Activated CD4-positive, alpha-beta T cell treated with anti-CD3 and anti-CD28 coated beads for 1 hour (primary cell): ENCODE data around the gene ADCY10.
"Not testable (repeated sequence)": the region's sequence is repeated elsewhere in the genome, so short reads cannot be mapped to it uniquely, and the experiment has no call there.

Experiments used
- DNase-seq: peaks from one replicate; pipeline ENCODE4 v3.0.0-alpha.2; 2020

The ADCY10 gene

DNA sequence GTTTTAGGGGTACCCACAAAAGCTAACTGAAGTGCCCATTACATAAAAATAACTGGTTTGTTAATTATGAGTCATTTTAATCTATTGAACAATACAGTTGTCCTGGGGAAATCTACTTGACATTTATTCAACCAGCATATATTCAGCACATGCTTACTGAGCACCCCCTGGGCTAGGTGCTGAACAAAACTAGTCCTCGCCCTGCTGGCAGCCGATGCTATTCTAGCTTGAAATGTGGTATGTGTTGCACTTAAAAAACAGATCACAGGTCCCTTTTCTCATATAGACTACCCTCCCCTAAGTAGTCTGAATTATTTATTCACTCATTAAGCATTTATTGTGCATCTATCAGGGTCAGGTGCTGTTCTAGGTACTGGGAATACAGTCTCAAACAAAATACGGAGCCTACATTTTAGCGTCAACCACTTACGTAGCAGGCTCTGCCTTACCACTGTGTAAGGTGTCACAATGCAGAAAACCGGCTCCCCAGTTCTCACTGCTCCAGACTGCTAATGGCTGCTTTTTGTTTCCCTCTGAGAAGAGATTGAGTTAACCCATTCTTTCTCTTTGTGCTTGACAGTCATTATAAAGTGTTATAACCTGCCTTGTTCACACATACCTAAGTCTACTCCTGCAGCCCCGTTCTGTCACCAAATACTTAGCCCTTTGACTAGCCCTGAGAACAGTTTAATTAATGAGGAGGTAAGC lies 57.1 kb downstream of the ADCY10 start:
- DNase-seq: no peak

DNA sequence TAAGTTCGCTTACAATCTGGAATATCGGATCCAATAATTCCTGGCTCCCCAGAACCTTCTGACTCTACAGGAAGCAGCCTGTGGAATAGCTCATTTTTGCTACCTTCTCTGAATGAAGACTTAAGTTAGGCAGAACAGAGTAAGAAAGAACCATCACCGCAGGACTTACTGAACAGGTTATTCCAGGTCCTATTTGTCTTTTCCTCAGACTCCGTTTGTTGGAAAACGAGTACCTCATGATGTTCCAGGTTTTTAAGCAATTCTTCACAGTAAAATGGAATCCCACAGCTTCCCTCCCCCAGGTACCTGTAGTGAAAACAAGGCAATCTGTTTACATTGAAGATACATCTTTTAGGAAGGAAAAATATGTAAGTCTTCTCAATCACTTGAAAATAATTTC lies 59.8 kb downstream of the ADCY10 start:
- DNase-seq: no peak

DNA sequence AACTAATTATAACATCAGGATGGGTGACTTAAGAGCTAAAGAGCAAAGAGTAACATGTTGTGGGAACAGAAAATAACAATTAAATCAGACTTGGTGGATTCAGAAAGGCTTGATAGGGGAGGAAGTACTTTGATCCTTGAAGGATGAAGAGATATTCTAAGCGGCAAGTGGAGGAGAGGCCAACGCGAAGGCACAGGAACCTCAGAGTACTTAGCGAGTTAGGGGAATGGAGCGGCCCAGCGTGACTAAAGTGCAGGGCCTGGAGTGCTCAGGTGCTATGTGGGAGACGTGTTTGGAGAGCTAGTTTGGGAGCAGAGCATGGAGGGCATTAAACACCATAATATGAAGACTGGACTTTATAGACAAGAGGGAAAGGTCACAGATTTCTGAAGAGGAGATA lies 64.3 kb downstream of the ADCY10 start:
- no peak for DNase-seq

DNA sequence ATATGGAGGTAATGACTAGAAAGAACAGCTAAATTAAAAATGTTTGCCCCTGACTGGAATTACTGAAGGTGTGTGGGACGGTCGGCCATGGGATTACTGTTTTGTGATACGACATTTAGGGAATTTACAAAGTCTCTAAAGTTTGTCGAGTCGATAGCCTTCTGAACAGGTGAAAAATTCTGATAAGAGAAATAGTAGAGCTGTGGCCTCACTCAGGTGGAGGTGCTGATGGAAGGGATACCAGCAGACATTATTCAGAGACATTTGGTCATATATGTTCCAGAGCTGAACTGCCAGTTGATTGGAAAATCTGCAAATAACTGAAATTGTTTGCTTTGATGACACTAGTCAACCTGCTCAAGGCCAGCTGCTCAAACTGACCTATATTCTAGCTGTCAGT lies 71.1 kb downstream of the ADCY10 start:
- DNase-seq: no peak

DNA sequence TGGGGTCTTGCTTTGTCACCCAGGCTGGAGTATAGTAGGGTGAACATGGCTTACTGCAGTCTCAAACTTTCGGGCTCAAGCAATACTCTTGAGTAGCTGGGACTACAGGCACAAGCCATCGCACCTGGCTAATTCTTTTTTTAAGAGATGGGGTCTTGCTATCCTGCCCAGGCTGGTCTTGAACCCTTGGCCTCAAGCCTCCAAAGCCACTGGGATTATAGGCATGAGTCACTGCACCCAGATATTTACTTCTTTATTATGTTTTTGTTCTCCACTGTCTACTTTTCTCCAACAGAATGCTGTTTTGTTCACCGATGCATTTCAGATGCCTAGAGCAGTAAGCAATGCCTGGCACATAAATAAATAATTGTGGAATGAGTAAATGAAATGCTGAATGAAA lies 72.4 kb downstream of the ADCY10 start:
- DNase-seq: no peak

DNA sequence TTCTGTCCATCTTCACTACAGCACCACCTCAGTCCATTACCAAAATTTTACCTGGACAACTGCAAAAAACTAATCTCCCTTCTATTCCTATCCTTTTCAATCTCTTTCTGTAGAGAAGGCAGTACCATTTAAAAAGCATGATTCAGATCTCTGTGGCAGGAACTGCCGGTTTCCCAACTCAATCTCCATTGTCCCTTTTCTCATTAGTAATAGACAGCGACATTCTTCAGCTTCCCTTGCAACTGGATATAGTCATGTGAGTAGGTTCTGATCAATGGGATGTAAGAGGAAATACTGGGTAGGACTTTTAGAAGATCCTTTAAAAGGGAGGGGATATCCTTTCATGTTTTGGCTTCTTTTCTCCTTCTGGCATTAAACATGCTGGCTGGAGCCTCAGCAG lies 74.9 kb downstream of the ADCY10 start:
- no peak for DNase-seq

DNA sequence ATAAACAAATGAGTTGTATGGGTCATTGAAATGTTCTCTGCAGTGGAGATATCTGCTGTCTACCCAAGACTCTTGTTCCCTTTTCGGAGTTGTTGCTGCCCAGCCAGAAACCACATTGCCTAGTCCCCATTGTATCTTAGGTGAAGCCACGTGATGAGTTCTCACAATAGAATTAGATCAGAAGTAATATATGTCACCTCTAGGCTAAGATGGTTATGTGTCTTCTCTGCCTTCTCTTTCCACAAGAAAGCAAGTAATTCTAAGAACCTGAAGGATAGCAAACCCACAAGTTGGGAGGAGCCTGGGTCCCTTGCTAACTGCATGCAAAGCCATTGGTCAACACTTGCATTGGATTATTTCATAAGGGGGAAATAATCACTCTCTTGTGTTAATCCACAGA lies 76.6 kb downstream of the ADCY10 start:
- no peak for DNase-seq

DNA sequence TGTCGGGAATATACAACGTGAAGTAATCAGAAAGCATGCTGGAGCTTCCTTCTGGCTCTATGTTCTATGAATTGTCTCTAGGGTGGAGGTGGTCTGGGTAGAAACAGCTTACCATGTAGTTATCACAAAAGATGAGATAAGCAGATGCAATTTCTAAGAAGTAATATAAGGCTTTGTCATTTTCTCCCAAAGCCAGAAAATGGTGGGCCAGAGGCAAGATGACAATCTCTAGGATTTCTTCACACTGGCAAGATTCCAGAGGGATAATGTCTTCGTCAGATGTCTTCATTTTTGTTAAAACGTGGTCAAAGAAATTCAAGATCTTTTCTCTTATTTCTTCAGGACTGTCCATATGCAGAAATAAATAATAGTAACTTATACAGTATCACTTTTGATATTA lies 77.7 kb downstream of the ADCY10 start:
- no peak for DNase-seq

DNA sequence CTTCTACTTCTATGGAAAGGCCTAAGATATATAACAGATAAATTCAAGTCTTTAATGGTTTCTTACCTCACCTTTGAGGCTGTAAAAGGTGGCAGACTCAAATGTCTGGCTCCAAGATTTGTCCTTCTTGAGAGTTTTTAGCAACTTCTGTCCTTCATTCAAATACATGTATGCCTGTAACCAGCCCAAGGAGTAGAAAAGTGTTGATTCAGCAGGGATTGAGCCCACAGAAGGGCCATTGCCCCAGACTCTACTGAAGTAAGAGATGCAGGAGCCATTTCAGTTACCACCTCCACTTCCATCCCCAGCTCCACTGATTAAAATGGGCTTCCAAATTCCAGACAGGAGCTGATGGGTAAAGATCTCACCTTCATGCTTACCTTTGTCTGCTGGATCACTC lies 80.0 kb downstream of the ADCY10 start:
- DNase-seq: no peak

DNA sequence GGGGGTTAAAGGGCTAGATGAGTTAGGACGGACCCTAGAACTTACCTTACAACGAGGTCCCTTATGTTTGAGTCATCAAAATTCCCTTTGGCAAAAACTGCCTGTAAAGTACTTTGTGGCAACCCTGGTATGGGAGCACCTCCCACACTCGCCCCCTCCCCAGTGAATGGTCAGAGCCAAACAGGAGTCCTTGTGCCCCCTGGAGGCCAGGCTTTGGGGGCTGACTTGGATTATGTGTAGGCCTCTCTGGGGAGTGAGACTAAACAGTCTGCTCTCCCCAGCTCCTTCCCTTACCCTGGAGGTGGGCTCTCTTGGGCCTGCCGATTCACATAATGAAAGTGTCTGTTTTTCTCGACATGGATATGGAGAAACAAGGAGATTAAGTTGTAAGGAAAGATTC lies 81.2 kb downstream of the ADCY10 start:
- DNase-seq: no peak

DNA sequence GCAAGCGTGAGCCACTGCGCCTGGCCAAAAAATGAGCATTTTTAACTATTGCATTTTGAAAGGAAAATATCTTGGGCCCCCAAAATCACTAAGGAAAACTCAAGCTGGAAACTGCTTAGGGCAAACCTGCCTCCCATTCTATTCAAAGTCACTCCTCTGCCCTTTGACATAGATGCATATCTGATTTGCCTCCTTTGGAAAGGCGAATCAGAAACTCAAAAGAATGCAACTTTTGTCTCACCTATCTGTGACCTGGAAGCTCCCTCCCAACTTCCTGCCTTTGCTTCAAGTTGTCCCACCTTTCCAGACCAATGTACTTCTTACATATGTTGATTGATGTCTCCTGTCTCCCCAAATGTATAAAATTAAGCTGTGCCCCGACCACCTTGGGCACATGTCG lies 83.3 kb downstream of the ADCY10 start:
- not testable (repeated sequence) for DNase-seq

DNA sequence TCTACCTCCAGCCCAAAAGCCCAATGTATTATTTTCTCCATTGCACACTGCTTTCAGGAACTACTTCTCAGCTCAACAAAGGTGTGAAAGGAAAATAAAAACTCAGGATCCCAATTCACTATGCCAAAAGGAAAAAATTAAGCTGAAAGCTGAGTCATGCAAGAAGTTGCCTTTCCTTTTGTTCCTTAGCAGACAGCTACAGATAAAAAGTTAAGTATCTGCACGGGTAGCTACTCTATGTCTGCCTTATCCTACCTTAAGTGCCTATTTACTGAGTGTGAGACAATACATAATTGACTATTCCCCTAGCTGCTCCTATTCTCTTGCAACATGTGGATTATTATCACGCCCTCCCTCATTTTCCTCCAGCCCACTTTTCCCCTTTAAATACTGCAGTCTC lies 84.1 kb downstream of the ADCY10 start:
- no peak for DNase-seq

DNA sequence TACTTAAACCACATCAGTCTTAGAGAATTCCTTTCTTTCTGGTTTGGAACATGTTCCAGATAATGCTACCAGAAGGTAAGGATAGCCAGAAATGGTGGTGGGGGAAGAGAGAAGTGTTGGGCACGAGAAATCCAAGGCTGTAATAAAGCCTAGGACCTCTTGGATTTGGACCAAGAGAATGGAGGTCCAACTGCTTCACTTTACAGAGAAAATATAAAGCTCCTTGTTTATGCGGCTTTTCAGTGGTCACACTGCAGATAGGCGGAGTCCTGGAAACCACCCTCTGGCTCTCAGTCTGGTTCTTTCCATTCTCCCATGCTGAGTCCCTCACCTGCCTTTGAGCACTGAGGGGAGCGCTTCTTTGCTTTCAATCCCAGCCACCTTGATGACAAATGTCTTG lies 87.8 kb downstream of the ADCY10 start:
- DNase-seq: no peak

DNA sequence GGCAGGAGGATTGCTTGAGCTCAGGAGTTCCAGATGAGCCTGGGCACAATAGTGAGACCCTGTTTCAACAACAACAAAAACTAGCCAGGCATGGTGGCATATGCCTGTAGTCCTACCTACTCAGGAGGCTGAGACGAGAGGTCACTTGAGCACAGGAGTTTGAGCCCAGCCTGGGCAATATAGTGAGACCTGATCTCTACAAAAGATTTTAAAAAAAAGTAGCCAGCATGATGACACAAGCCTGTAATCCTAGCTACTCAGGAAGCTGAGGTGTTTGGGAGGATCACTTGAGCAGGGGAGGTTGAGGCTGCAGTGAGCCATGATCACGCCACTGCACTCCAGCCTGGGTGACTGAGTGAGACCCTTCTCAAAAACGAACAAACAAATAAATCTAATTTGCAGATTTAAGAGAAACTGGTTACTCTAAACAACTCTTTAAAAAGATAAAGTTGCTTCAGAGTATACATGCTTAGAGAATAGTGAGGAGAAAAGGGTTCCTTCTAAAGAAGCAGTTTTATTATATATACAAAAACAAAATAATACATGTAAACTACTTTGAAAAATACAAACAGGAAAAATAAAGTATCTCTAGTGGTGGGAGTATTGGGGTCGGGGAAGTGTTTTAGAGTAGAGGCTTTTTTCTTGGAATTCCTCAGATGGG lies 88.4 kb downstream of the ADCY10 start:
- DNase-seq: no peak

DNA sequence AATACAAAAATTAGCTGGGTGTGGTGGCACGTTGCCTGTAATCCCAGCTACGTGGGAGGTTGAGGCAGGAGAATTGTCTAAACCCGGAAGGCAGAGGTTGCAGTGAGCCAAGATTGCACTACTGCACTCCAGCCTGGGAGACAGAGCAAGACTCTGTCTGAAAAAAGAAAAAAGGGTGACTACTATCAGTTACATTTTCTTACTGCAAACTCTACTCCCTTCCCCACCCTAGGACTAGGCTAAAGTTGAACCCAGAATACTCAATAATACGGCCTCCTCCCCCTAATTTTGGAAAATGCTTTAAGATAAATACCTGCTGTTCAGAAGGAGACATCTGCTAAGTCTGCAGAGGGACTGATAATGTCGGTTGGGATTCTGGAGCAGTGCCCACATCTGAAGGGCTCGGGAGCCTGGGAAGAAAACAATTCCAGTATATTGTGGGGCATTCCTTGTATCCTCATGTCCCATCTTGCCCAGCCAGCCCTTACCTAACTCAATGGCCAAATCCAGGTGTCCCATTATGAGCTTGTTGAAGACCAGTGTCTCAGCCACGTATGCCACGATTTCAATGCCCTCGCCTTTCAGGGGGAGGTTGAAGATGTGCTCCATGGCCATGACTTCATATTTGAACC lies 89.7 kb downstream of the ADCY10 start:
- DNase-seq: no peak

DNA sequence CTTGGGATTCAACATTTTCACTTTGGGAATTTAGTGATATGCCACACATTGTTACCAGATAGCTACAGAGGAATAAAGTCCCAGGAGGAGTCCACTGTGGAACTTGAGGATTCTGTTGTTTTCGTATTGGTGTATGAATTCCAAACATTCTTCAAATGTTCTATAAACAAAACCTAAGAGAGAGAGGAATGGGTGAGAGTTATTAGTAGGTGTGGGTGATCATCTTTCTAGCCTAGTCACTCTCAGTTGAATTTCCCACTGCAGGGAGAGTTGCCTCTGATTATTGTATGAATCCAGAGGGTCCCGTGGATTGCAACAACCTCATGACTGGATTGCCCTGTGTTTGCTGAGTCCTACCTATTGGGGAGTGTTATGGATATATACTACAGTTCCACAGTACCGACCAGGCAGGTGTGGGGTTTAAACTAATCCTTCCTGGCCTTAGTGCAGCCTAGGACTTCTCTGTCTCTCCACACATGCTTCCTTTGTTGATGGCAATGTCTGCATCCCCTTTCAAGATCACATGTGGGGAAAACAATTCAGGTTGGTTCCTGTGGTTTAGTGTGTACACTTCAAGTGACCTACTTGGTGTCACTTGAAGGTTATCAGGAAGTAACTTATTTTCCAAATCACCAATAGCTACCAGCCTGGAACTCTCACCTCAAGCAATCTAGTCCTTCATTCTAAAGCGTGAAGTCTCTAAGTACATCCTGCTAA lies 91.8 kb downstream of the ADCY10 start:
- no peak for DNase-seq

DNA sequence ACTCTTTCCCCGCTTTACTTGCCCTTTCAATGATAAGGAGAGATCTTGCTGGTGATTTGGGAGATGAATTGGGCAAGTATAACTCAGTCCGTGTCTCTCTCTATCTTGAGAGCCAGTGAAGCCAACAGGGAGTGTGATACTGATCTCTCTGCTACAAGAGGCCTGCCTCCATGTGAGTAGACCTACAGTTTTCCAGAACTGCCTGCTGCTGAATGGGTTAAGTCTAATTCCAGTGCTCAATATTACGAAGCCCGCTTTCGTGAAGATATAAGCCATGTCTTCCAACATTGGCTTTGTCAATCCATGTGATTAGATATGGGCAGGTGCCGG lies 92.6 kb downstream of the ADCY10 start:
- no peak for DNase-seq

DNA sequence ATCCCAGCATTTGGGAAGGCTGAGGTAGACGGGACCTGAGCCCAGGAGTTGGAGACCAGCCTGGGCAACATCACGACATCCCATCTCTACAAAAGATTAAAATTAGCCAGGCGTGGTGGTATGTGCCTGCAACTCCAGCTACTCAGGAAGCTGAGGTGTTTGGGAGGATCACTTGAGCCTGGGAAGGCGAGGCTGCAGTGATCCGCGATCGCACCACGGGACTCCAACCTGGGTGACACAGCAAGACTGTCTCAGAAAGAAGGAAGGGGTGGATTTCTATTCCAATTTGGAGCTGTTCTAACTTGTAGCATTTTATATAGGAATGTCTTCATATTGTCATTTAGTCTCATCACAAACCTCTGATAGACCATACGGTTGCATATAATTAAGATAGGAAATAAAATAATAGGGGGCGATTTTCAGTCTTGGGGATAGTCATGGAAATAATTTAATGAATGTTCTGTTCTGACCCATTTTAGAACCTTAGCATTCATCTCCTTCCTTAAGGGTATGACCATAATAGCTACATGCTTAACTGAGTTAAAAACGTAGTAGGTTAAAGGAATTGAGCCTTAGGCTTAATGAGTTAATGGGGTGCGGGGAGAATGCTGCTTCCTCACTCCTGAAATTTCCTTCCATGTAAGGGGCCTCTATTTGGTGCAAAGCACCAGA lies 93.1 kb downstream of the ADCY10 start:
- DNase-seq: no peak

DNA sequence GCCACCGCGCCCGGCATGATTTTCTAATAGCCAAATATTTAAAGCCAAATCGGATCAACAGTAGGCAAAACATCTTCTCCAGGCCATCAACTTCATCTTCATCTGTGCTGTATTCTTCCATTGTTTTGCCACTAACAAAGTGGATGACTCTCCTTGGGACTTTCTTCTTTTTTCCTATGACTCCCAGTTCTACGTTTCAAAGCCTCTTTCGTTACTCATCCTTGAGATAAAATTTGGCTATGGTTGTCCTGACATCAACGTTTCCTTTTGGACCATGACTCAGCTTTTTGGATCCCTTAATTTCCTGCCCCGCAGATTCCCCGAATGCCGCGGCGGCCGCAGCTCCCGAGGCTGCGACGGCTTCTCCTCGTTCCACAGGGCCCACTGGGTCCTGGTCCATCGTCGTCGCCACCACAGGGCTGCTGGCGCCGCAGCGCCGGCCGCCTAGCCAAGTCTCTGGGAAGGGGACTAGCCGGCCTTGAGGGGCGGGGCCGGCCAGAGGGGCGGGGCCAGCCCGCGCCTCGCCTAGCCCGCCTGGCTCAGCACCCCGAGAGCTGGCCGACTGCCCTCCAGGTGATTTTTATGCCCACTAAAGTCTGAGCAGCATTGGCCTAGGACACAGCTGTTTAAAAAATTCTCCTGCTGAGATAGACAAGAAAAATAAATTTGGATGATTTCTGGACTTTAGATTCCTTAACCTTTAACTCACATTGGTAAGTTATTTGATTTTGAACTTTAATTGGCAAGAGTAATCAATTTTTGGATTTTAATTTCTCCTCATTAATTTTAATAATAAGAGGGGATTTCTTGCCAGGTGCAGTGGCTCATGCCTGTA lies 93.9 kb downstream of the ADCY10 start:
- DNase-seq: no peak

DNA sequence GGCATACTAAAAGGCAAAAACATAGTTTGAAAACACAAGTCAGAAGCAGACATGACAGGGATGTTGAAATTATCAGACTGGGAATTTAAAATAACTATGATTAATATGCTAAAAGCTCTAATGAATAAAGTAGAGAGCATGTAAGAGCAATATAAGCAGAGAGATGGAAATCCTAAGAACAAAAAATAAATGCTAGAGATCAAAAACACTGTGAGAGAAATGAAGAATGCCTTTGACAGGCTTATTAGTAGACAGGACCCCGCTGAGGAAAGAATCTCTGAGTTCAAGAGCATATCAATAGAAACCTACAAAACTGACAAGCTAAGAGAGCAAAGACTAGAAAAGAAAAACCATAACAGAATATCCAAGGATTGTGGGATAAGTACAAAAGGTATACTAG lies 98.3 kb downstream of the ADCY10 start:
- no peak for DNase-seq

DNA sequence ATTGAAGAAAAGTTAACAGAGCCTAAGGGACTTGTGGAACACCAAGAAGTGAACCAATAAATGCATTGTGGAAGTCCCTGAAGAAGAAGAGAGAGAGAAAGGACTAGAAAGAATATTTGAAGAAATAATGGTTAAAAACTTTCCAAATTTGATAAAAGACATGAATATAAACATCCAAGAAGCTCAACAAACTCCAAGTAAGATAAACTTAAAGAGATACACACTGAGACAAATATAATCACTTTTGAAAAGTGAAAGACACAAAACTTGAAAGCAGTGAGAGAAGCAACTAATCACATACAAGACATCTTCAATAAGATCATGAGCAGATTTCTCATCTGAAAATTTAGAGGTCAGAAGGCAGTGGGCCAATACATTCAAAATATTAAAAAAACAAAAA lies 101.0 kb downstream of the ADCY10 start:
- DNase-seq: no peak

DNA sequence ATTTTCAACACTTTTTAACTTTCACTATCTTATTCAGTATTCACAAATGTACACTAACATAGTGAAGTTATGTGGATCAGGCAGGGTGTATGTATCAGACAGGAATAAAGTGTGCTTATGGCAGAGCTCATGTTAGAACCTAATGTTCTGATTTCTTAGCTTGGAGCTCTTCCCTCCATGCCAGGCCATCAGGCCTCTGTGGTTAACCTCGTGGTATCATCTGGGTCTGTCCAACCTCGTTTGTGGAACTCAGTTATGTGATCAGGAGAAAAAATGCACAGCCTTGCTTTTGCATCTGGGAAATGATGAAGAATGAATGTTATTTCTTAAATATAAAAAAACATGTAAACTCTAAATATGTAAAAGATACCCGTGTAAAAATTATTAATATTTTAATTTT lies 105.2 kb downstream of the ADCY10 start:
- no peak for DNase-seq

DNA sequence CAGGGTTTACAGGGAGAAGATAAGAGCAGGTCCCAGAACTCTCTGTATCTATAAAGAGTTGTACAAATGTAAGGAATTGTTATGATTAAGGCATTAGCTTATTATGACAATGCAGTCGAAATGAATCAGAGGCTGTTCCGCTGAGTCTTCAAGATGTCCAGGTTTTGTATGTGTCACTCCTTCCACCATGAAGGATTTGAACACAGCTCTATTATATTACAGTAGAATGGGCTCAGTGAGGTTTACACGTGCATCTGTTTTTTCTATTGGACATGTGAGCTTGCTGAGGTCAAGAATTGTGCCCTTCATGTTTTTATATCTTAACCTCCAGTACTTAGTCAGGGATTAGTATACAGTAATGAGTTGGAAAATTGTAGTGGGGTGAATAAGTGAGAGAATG lies 105.8 kb downstream of the ADCY10 start:
- DNase-seq: no peak
